HAP-1 (cell line): Measurements from ENCODE around the gene MPZL3.

Source experiments
- DNase-seq, 2 experiments: peaks; one replicate each; pipeline ENCODE4 v3.0.0-alpha.2; 2016 to 2020; ENCODE audit warnings: low spot score in 2 of 2
- H3K27me3 ChIP-seq: fragments of 250-450 bp; sonication (Bioruptor Pico); 2 replicates; pipeline ENCODE4 v1.5.1; 2020; ENCODE audit warnings: low read depth, mild to moderate bottlenecking, moderate library complexity
- H3K36me3 ChIP-seq: fragments of 250-450 bp; sonication (Bioruptor Pico); replicated peaks from 2 replicates; pipeline ENCODE4 v1.5.1; 2020; ENCODE audit warnings: mild to moderate bottlenecking
- H3K4me1 ChIP-seq: fragments of 250-450 bp; sonication (Bioruptor Pico); 2 replicates; pipeline ENCODE4 v1.5.1; 2020; ENCODE audit warnings: mild to moderate bottlenecking
- H3K4me3 ChIP-seq: fragments of 250-450 bp; sonication (Bioruptor Pico); 2 replicates; pipeline ENCODE4 v1.5.1; 2020; ENCODE audit warnings: mild to moderate bottlenecking, moderate library complexity
- H3K9me3 ChIP-seq: fragments of 250-450 bp; sonication (Bioruptor Pico); 2 replicates; pipeline ENCODE4 v1.5.1; 2020; ENCODE audit warnings: mild to moderate bottlenecking, moderate library complexity
- in situ Hi-C: fragments of 300-500 bp; cut with MboI; formaldehyde crosslinking; loops from 3 replicates; pipeline ENCODE4 v1.14.3; 2020; ENCODE audit warnings: low sequenced_read_pairs, inconsistent platforms, mixed read lengths

Gene MPZL3

DNA sequence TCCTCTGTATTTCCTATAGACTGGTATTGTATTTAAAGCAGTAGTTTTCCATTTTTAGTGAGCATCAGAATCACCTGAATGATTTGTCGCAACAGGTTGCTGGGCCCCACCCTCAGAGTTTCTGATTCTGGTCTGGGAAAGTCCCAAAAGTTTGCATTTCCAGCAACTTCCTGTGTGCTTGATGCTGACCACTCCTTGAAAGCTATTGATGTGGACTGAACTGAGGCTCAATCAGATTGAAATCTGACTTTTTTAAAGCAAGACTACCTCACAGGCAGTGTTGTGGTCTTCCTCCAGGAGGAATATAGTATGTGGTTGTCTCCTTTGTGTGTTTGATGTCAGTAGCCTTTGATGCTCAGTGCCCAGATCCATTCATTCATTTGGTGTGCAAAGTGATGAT, 29.1 kb upstream of the MPZL3 start:
- no peak for DNase-seq
- H3K4me1 ChIP-seq, result no peaks in the 10 kb centered on the region
- H3K9me3 ChIP-seq, result no peaks in the 10 kb centered on the region
- H3K27me3 ChIP-seq, result peaks cover 1% of the 10 kb centered on the region; the same call in 1 of the 2 replicates
- in situ Hi-C loops, result no loop called here
- H3K4me3 ChIP-seq, result no peak overlapping the region
- no peaks in the 10 kb centered on the region for H3K36me3 ChIP-seq

DNA sequence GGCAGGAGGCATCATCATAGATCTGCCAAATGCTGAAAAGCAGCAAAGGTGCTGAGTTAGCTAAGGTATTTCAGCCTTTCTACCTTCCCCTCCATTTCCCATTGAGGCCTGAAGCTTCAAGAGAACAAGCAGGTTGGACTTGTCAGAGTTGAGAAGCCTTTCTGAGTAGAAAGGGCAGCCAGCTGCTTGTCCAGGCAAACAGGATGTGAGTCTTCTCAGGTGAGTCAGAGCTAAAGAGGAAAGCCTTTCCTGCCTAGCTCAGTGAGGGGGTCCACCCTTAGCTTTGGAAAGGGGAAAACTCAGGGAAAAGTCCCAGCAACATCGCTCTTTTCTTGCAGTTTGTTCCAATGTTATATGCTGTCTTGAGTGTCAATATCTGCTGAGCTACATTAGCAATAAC, 25.1 kb upstream of the MPZL3 start:
- in situ Hi-C loops, result no loop called here
- H3K27me3 ChIP-seq, result no peaks in the 10 kb centered on the region; the same call in 1 of the 2 replicates
- DNase-seq, result no peak
- H3K4me1 ChIP-seq, result no peaks in the 10 kb centered on the region
- no peak overlapping the region for H3K4me3 ChIP-seq
- H3K9me3 ChIP-seq, result no peaks in the 10 kb centered on the region
- no peaks in the 10 kb centered on the region for H3K36me3 ChIP-seq

GRCh38 chr11:118276422-118276821, 24.3 kb upstream of the MPZL3 start:
- no peaks in the 10 kb centered on the region for H3K4me1 ChIP-seq
- H3K36me3 ChIP-seq, result no peaks in the 10 kb centered on the region
- DNase-seq, result no peak
- H3K4me3 ChIP-seq, result no peak overlapping the region
- no peaks in the 10 kb centered on the region; the same call in 1 of the 2 replicates for H3K27me3 ChIP-seq
- in situ Hi-C loops, result no loop called here
- no peaks in the 10 kb centered on the region for H3K9me3 ChIP-seq

DNA sequence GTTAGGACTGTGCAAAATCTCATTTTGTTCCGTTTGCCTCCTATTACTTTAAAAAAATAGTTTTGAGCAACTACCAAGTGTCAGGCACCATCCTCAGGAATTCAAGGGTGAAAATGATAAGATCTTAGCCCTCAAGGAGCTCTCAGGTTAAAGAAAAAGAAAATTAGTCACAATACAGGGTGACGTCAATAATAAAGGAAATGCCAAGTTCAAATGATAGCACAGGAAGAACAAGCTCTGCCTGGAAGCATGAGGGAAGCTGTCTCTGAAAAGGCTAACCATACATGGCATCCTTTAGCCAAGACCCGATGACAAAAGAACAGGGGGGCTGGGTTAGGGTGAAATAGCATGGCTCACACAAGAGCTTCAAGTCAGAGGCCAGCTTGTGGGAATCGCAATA, 23.0 kb upstream of the MPZL3 start:
- in situ Hi-C loops, result no loop called here
- Histone ChIP-seq H3K36me3 (no peaks in the 10 kb centered on the region), H3K27me3 (peaks cover 4% of the 10 kb centered on the region), H3K4me1 (no peaks in the 10 kb centered on the region), H3K9me3 (no peaks in the 10 kb centered on the region), H3K4me3 (no peak overlapping the region)
- DNase-seq, result no peak

GRCh38 chr11:118274186-118274585, 22.0 kb upstream of the MPZL3 start:
- DNase-seq, result no peak
- H3K36me3 ChIP-seq, result no peaks in the 10 kb centered on the region
- in situ Hi-C loops, result no loop called here
- no peaks in the 10 kb centered on the region for H3K4me1 ChIP-seq
- H3K9me3 ChIP-seq, result no peaks in the 10 kb centered on the region
- no peak overlapping the region for H3K4me3 ChIP-seq
- H3K27me3 ChIP-seq, result peaks cover 4% of the 10 kb centered on the region

- Histone ChIP-seq H3K9me3 (no peaks in the 10 kb centered on the region), H3K36me3 (no peaks in the 10 kb centered on the region), H3K4me1 (no peaks in the 10 kb centered on the region), H3K27me3 (peaks cover 19% of the 10 kb centered on the region), H3K4me3 (no peak overlapping the region)
- in situ Hi-C loops, result no loop called here
- no peak for DNase-seq
Observed at GRCh38 chr11:118272001-118272400, 19.8 kb upstream of the MPZL3 start.

GRCh38 chr11:118267486-118267885, 15.3 kb upstream of the MPZL3 start:
- H3K4me3 ChIP-seq, result no peak overlapping the region
- in situ Hi-C loops, result no loop called here
- peaks cover 60% of the 10 kb centered on the region for H3K27me3 ChIP-seq
- no peak for DNase-seq
- no peaks in the 10 kb centered on the region for H3K9me3 ChIP-seq
- H3K4me1 ChIP-seq, result no peaks in the 10 kb centered on the region
- H3K36me3 ChIP-seq, result no peaks in the 10 kb centered on the region

DNA sequence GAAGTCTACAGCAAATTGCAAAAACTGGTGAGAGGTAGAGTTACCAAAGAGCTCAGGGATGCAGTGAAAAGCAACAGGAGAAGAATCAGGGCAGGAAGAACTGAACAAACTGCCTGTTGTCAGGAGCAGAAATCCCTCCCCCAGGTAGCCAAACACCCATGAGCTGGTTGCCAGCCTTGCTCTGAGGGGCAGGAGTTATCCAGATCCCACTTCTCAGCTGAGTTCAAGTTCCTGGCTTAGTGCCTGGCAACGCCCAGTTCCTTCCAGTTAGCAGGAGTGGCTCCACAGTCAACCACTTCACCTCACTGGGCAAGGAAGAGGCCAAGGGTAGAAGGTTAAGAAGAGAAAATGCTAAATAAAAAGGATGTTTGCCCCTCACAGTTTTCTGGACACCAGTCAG, 13.8 kb upstream of the MPZL3 start:
- in situ Hi-C loops, result no loop called here

GRCh38 chr11:118264569-118265465, 12.7 kb upstream of the MPZL3 start:
- Histone ChIP-seq H3K36me3 (no peaks in the 10 kb centered on the region), H3K4me3 (no peak overlapping the region), H3K4me1 (no peaks in the 10 kb centered on the region), H3K9me3 (no peaks in the 10 kb centered on the region), H3K27me3 (peaks cover 61% of the 10 kb centered on the region)
- DNase-seq, result no peak
- in situ Hi-C loops, result no loop called here

More for the DNA sequence above, 13.8 kb upstream of the MPZL3 start:
- no peaks in the 10 kb centered on the region for H3K9me3 ChIP-seq
- peaks cover 62% of the 10 kb centered on the region for H3K27me3 ChIP-seq
- no peaks in the 10 kb centered on the region for H3K36me3 ChIP-seq
- H3K4me3 ChIP-seq, result no peak overlapping the region
- no peaks in the 10 kb centered on the region for H3K4me1 ChIP-seq
- DNase-seq, result no peak

DNA sequence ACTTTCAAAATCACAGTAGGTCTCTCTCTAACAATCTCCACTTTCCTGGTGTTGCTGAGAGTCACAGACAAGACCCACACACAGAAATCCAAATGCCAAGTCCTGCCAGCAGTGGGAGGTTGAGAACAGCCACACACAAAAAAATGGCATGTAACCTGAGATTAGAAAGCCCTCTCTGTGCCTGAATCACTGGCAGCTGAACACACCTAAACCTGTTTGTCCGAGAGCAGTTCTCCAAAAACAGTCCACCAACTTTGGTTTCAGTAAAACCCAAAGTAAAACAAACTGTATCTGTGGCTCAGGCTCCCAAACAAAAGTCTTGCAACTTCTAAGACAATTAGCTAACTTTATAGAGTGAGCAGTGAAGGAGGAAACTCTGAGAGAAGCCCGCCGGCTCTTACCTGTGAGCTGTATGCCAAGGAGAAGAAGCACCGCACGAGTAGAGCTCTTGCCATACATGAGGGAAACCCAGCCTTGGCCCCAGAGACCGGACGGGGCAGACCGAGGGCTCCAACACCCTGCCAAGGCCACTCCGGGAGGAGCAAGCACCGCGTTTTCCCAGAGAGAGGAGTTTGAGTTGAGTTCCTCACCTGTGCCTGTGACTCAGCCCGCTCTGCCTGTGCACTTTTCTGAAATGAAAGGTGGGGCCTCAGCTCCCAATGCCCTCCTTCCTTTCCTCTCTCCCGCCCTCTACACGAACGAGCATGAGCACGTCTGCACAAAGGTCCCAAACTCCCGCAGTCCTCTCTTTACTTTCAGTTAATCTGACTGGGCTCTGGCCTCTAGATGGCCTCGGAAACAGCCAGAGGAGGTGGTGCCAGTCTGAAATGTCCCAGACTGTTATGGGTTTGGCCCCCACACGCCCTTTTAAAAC, 11.8 kb upstream of the MPZL3 start, which contains the start of gene MPZL2:
MPZL2 (minus strand) TSS at position 603 of the 874 bp plus-strand sequence; CDS start at position 459, 144 bp downstream.
- in situ Hi-C loops, result no loop called here
- Histone ChIP-seq H3K4me3 (no peak within 1 kb of the TSS), H3K4me1 (no peaks in the 10 kb centered on the region), H3K27me3 (peaks cover 59% of the 10 kb centered on the region), H3K9me3 (no peaks in the 10 kb centered on the region), H3K36me3 (no peaks in the 10 kb centered on the region)
- DNase-seq, result peak in 1 of 2 experiments; percentile 8

DNA sequence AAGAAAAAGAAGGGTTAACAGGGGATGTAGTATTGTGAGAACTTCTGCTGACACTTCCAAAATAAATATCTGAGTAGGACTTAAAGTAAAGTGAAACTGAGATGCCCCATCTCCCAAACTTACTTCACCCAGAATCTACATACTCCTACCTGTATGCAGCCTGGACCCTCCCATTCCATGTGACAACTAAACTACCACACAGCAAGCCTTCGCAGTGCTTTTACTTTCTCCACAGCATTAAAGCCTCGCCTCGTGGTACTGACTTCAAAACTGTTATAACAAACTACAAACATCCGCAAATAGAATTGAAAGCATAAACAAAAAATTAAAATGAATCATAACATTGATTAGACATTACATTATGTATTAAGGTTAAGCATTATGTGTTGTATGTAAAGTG, 10.9 kb upstream of the MPZL3 start:
- Histone ChIP-seq H3K4me1 (no peaks in the 10 kb centered on the region), H3K4me3 (no peak overlapping the region), H3K36me3 (no peaks in the 10 kb centered on the region), H3K9me3 (no peaks in the 10 kb centered on the region), H3K27me3 (peaks cover 51% of the 10 kb centered on the region)
- in situ Hi-C loops, result no loop called here
- no peak for DNase-seq

DNA sequence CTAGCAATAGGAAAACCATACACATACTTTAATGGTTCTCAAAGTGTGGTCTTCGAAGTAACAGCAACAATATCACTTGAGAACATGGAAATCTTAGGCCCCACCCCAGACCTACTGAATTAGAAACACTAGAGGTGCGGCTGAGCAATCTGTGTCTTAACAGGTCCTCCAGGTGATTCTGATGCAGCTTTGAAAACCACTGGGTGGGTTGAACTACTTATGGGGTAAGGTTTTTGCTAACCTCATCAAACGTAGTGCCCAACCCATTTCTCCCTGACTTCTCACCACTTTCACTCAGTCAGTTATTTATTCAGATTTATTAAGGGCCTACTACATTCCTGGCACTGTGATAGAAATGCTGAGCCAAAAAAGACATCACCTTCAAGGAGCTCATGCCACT, 8.2 kb upstream of the MPZL3 start:
- in situ Hi-C loops, result no loop called here
- Histone ChIP-seq H3K4me1 (no peaks in the 10 kb centered on the region), H3K9me3 (no peaks in the 10 kb centered on the region), H3K4me3 (no peak overlapping the region), H3K27me3 (peaks cover 42% of the 10 kb centered on the region), H3K36me3 (no peaks in the 10 kb centered on the region)
- no peak for DNase-seq

- Histone ChIP-seq H3K9me3 (no peaks in the 10 kb centered on the region), H3K36me3 (no peaks in the 10 kb centered on the region), H3K27me3 (peaks cover 33% of the 10 kb centered on the region), H3K4me1 (no peaks in the 10 kb centered on the region), H3K4me3 (no peak overlapping the region)
- in situ Hi-C loops, result no loop called here
- no peak for DNase-seq
Observed at GRCh38 chr11:118259138-118259537, 7.0 kb upstream of the MPZL3 start.

GRCh38 chr11:118258410-118258809, 6.2 kb upstream of the MPZL3 start:
- Histone ChIP-seq H3K9me3 (no peaks in the 10 kb centered on the region), H3K27me3 (peaks cover 28% of the 10 kb centered on the region), H3K4me3 (no peak overlapping the region), H3K36me3 (no peaks in the 10 kb centered on the region), H3K4me1 (no peaks in the 10 kb centered on the region)
- in situ Hi-C loops, result no loop called here
- no peak for DNase-seq
